IMR-90 (cell line): ENCODE measurements around the gene SLC2A8. TPM values are rescaled to one million over a fixed set of nuclear protein-coding genes. Genes with fewer than 3 reads are reported as not detected.

ENCODE experiments used
- ATAC-seq: fragments of 200-7000 bp; cut with Tn5 transposase; 2 replicates; pipeline ENCODE4 v1.9.1; 2020; ENCODE audit warnings: low read depth, mild to moderate bottlenecking, moderate library complexity
- BruUV-seq: library from RNA; stranded (reverse); fragments of 400-500 nt; replicated peaks from 2 replicates; lab custom pipeline; 2021; lab: Mats Ljungman, UMichigan
- CTCF ChIA-PET: fragments of 300-600 bp; formaldehyde crosslinking; extraction: SDS; loops from one replicate; lab custom pipeline; 2021; ENCODE audit warnings: antibody characterized with exemption; lab: Yijun Ruan, JAX
- POLR2A ChIA-PET: fragments of 300-600 bp; sonication (Branson Sonifier 250); formaldehyde crosslinking; loops from one replicate; lab custom pipeline; 2022; ENCODE audit warnings: antibody characterized with exemption; ENCODE audit not compliant: unreplicated experiment; lab: Charles Lee
- DNase-seq: peaks from one replicate; pipeline ENCODE4 v3.0.0; 2013
- H2AFZ ChIP-seq: replicated peaks from 2 replicates; pipeline ENCODE3; 2013; ENCODE audit warnings: low read length, mild to moderate bottlenecking; ENCODE audit not compliant: poor library complexity
- H2AK5ac ChIP-seq: 2 replicates; pipeline ENCODE4 v1.6.1; 2013; ENCODE audit warnings: low read depth, low read length, inconsistent platforms
- H2AK9ac ChIP-seq: replicated peaks from 2 replicates; pipeline ENCODE3; 2013; ENCODE audit warnings: mild to moderate bottlenecking, low read depth, low read length, moderate library complexity; ENCODE audit not compliant: poor library complexity
- H2BK120ac ChIP-seq: 2 replicates; pipeline ENCODE4 v1.6.1; 2013; ENCODE audit warnings: low read depth, low read length, inconsistent platforms
- H2BK15ac ChIP-seq: 3 replicates; pipeline ENCODE4 v1.6.1; 2013; ENCODE audit warnings: low read depth, low read length, inconsistent platforms
- H2BK20ac ChIP-seq: 2 replicates; pipeline ENCODE4 v1.6.1; 2013; ENCODE audit warnings: low read depth, mild to moderate bottlenecking, inconsistent platforms, low read length, moderate library complexity
- H2BK5ac ChIP-seq: 2 replicates; pipeline ENCODE4 v1.6.1; 2013; ENCODE audit warnings: mild to moderate bottlenecking, low read depth, low read length, inconsistent platforms; ENCODE audit not compliant: poor library complexity, severe bottlenecking
- H3K14ac ChIP-seq: replicated peaks from 2 replicates; pipeline ENCODE4 v1.6.1; 2013; ENCODE audit warnings: low read depth, low read length, inconsistent platforms
- H3K18ac ChIP-seq: 2 replicates; pipeline ENCODE4 v1.6.1; 2013; ENCODE audit warnings: low read depth, low read length, control low read depth
- H3K23ac ChIP-seq: 2 replicates; pipeline ENCODE4 v1.6.1; 2013; ENCODE audit warnings: low read depth, low read length, inconsistent platforms
- H3K27ac ChIP-seq: 2 replicates; pipeline ENCODE4 v1.5.1; 2013; ENCODE audit warnings: mild to moderate bottlenecking, control low read depth, low read length; ENCODE audit not compliant: insufficient read depth
- H3K27me3 ChIP-seq: 2 replicates; pipeline ENCODE4 v1.6.1; 2013; ENCODE audit warnings: low read length; ENCODE audit not compliant: control insufficient read depth, insufficient read depth
- H3K36me3 ChIP-seq: 2 replicates; pipeline ENCODE4 v1.6.1; 2013; ENCODE audit warnings: low read length, mixed read lengths; ENCODE audit not compliant: control insufficient read depth, insufficient read depth
- H3K4ac ChIP-seq: 2 replicates; pipeline ENCODE4 v1.6.1; 2013; ENCODE audit warnings: low read depth, low read length, inconsistent platforms
- H3K4me1 ChIP-seq: 2 replicates; pipeline ENCODE4 v1.6.1; 2013; ENCODE audit warnings: low read length, mixed read lengths; ENCODE audit not compliant: control insufficient read depth, insufficient read depth
- H3K4me2 ChIP-seq: 2 replicates; pipeline ENCODE4 v1.6.1; 2013; ENCODE audit warnings: low read depth, mild to moderate bottlenecking, control low read depth, low read length, moderate library complexity
- H3K4me3 ChIP-seq: 2 replicates; pipeline ENCODE4 v1.5.1; 2013; ENCODE audit warnings: low read depth, mild to moderate bottlenecking, control low read depth, low read length, moderate library complexity; ENCODE audit not compliant: insufficient read depth
- H3K56ac ChIP-seq: 2 replicates; pipeline ENCODE4 v1.6.1; 2013; ENCODE audit warnings: low read length, inconsistent platforms; ENCODE audit not compliant: insufficient read depth; ENCODE audit errors: extremely low read depth
- H3K79me1 ChIP-seq, 2 experiments: 2 replicates each; pipeline ENCODE4 v1.6.1; 2013; ENCODE audit warnings: low read length in 2 of 2, inconsistent platforms in 1 of 2, low read depth in 1 of 2
- H3K9ac ChIP-seq: 2 replicates; pipeline ENCODE4 v1.6.1; 2013; ENCODE audit warnings: low read depth, low read length, control low read depth
- H3K9me1 ChIP-seq: 2 replicates; pipeline ENCODE4 v1.6.1; 2013; ENCODE audit warnings: low read length, inconsistent platforms; ENCODE audit not compliant: insufficient read depth
- H3K9me3 ChIP-seq: 2 replicates; pipeline ENCODE4 v1.6.1; 2013; ENCODE audit warnings: low read length; ENCODE audit not compliant: control insufficient read depth, insufficient read depth
- H4K20me1 ChIP-seq: 2 replicates; pipeline ENCODE4 v1.6.1; 2013; ENCODE audit warnings: low read length, inconsistent platforms; ENCODE audit not compliant: insufficient read depth
- H4K5ac ChIP-seq: 2 replicates; pipeline ENCODE4 v1.6.1; 2013; ENCODE audit warnings: mild to moderate bottlenecking, low read depth, low read length, control low read depth
- H4K8ac ChIP-seq, 2 experiments: 2 replicates each; pipeline ENCODE4 v1.6.1; 2013; ENCODE audit warnings: low read depth in 2 of 2, low read length in 2 of 2, control low read depth in 1 of 2, inconsistent platforms in 1 of 2
- H4K91ac ChIP-seq: 2 replicates; pipeline ENCODE4 v1.6.1; 2013; ENCODE audit warnings: low read depth, low read length, inconsistent platforms; ENCODE audit not compliant: insufficient read depth
- BHLHE40 ChIP-seq: fragments of 150-350 bp; IDR thresholded peaks from 2 replicates; pipeline ENCODE4 v1.6.1; 2016; ENCODE audit warnings: mild to moderate bottlenecking, low read depth, low read length
- MAFK ChIP-seq: IDR thresholded peaks from 2 replicates; pipeline ENCODE4 v1.6.1; 2012; ENCODE audit warnings: low read depth, low read length, improper control_type of control experiment
- MAZ ChIP-seq: IDR thresholded peaks from 2 replicates; pipeline ENCODE4 v1.6.1; 2012; ENCODE audit warnings: low read depth, mild to moderate bottlenecking, low read length, improper control_type of control experiment, moderate library complexity, borderline replicate concordance
- RAD21 ChIP-seq: IDR thresholded peaks from 2 replicates; pipeline ENCODE4 v1.6.1; 2012; ENCODE audit warnings: low read length, improper control_type of control experiment
- WGBS, 2 experiments: methylation state at CpG; one replicate each; pipeline versions ENCODE4 v1.1.5 to v1.1.7; 2013; ENCODE audit warnings: missing lambda C conversion rate in 2 of 2; ENCODE audit not compliant: insufficient read length in 1 of 2; ENCODE audit errors: extremely low coverage in 2 of 2; 5-methylcytosine and 5-hydroxymethylcytosine counted together
- dilution Hi-C: fragments of 300-500 bp; cut with HindIII; formaldehyde crosslinking; loops from one replicate; pipeline ENCODE4 v1.14.3; 2018; ENCODE audit warnings: low sequenced_read_pairs; ENCODE audit not compliant: unreplicated experiment
- in situ Hi-C: fragments of 300-500 bp; cut with MboI; formaldehyde crosslinking; loops from 3 replicates; pipeline ENCODE4 v1.14.3; 2019; ENCODE audit warnings: low sequenced_read_pairs, inconsistent platforms, mixed read lengths
- intact Hi-C: fragments of 100-400 bp; cut with micrococcal nuclease; formaldehyde crosslinking; loops from 2 replicates; pipeline ENCODE4 v1.10.0; 2022
- polyA plus RNA-seq, 3 experiments: library from polyadenylated mRNA; depleted of rRNA; stranded (reverse); fragments of >200 nt; gene quantifications; 2 replicates each; pipeline ENCODE4 v1.2.3, GENCODE V29; 2012; ENCODE audit warnings: low replicate concordance in 1 of 3
- total RNA-seq: library from RNA; depleted of rRNA; stranded (reverse); fragments of >200 nt; gene quantifications from 2 replicates; pipeline ENCODE4 v1.2.3, GENCODE V29; 2012

The SLC2A8 gene
- total and polyA plus RNA-seq, 2 of the 4 experiments (the other 2 are of a cell fraction) = 9.0 to 12.0 TPM

DNA sequence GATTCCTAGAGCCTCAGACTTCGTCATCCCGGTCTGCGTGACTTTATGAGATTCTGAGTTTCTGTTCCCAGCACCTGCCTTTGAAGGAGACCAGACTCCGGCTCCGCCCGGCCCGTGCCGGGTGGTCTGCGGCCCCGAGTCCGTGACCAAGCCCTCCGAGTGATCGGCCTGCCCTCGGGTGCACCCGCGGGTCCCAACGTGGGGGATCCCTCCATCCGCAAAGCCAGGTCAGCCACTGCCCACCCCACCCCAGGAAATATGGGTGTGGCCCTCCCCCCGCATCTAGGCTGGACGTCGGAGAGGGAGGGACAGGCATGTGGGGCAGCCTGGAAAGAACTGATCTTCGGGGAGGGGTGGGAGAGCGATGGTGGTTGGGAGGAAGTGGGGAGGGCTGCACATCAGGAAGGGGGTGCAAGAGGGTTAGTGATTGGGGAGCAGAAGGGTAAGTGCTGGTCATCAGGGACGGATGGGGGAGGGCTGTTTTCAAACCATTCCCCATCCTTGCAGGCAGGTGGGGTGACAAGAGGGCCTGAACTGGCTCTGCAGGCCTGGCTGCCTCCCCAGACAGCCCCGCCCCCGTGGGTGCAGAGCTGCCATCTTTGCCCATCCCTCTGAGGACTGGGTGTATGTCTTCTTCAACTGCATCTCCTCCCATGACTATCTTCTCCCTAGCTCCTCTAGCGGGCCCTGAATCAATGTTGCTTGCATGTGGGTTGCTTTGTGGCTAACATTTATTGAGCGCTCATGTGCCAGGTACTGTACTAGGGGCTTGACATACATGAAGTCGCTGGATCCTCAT is 55.1 kb downstream of the SLC2A8 start:
- WGBS, 2 experiments = 0% methylated on average over 7 of the region's 29 CpGs; no CpG with 5 or more reads in 1 of the 2 experiments
- peak; percentile 31 for ATAC-seq

More for the DNA sequence above, 55.1 kb downstream of the SLC2A8 start:
- H3K4me3 ChIP-seq = peak overlapping the region; percentile 83
- in situ Hi-C loops = no loop called here
- TF ChIP-seq MAFK (no peak), MAZ (no peak), BHLHE40 (peak; percentile 57), RAD21 (no peak)
- H2AK5ac ChIP-seq = peak overlapping the region; percentile 89
- H4K91ac ChIP-seq = peak overlapping the region; percentile 86
- H2AFZ ChIP-seq = peak overlapping the region; percentile 92
- peak; percentile 57 for DNase-seq
- peak overlapping the region; percentile 74 to 90 for H4K8ac ChIP-seq
- CTCF ChIA-PET = interaction anchor here (0.6 kb wide), 1 partner anchor 357 kb away, joined by 4 read pairs; no protein-coding TSS in a partner anchor
- H2AK9ac ChIP-seq = peak overlapping the region; percentile 100
- H2BK20ac ChIP-seq = no peak overlapping the region
- H2BK5ac ChIP-seq = peak overlapping the region; percentile 72
- H3K4ac ChIP-seq = peak overlapping the region; percentile 92
- no peaks in the 10 kb centered on the region for H3K9me3 ChIP-seq
- peak overlapping the region; percentile 28; the same call in 1 of the 3 replicates for H2BK15ac ChIP-seq
- H3K36me3 ChIP-seq = peaks cover 42% of the 10 kb centered on the region
- H3K79me1 ChIP-seq = peaks cover 29 to 61% of the 10 kb centered on the region in 2 experiments
- H3K4me1 ChIP-seq = peaks cover 13% of the 10 kb centered on the region
- no peaks in the 10 kb centered on the region for H3K27me3 ChIP-seq
- intact Hi-C loops = loop anchor here (5.0 kb wide), 1 partner anchor 135 kb away; no protein-coding TSS in a partner anchor
- H3K27ac ChIP-seq = peak overlapping the region; percentile 82
- peak overlapping the region; percentile 60 for H4K5ac ChIP-seq
- peak overlapping the region; percentile 79 for H3K56ac ChIP-seq
- peak overlapping the region; percentile 79 for H3K9ac ChIP-seq
- no TSS peak for BruUV-seq
- H3K9me1 ChIP-seq = peaks cover 24% of the 10 kb centered on the region
- peaks cover 42% of the 10 kb centered on the region for H4K20me1 ChIP-seq
- peak overlapping the region; percentile 50 for H2BK120ac ChIP-seq
- dilution Hi-C loops = no loop called here
- peak overlapping the region; percentile 87 for H3K23ac ChIP-seq
- H3K14ac ChIP-seq = peak overlapping the region; percentile 95
- peak overlapping the region; percentile 58 for H3K18ac ChIP-seq
- POLR2A ChIA-PET = interaction anchor here (0.6 kb wide), 1 partner anchor 8 kb away, joined by 3 read pairs; no protein-coding TSS in a partner anchor
- H3K4me2 ChIP-seq = peak overlapping the region; percentile 80
